GM19438 (cell line): ENCODE data around the gene TSPAN5.

Experiments
- ATAC-seq: cut with Tn5 transposase; IDR thresholded peaks from one replicate; pipeline ENCODE4 v1.9.1; 2021; ENCODE audit warnings: low read depth; ENCODE audit not compliant: unreplicated experiment

Gene TSPAN5

GRCh38 chr4:98673978-98674377 lies 15.6 kb upstream of the TSPAN5 start:
- no peak for ATAC-seq

DNA sequence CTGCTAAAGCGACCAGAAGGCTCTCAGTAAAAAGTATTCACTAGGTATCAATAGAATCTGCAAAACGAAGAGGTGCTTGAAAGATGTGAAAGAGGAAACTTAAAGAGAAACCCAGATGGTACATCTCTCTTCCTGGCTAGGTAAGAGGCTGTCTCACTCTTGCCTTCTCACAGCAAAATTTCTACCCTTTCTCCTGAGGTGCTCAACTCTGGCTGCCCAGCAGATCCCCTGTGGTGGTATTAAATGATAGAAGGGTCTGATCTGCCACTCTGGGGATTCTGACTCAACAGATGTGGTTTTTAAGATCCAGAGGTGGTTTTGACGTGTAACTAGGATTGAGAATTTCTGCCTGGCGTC lies 14.9 kb upstream of the TSPAN5 start:
- no peak for ATAC-seq

DNA sequence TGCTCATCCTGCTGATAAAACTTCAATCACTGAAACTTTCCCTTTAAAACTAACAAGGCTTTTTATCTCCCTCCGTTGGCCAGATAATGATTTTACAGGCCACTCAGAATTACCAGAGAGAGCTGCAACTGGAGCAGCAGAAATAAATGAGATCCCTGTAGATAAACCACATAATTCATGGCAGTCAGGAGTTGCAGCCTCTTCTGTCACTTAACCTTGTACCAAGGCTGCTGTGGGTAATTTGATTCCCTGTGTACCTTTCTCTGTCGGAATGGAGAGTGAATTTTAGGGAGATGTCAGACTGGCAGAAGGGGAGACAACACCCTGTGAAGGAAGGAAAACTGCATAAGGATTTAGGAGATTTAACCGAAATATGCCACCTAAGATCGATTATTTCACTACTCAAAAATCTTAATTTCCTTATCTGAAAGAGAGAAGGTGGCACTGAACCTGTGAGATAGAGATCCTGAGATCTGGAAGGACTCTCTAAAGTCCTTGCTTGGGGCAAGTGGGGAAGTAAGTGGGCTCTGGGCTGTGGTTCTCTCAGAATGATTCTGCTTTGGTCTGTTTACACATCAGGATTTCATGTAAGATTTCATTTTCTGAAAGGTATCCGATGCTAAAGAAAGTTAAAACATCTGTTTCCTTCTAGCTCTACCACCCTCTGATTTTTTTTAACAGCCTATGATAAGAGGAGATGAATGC lies 14.3 kb upstream of the TSPAN5 start:
- ATAC-seq = no peak

GRCh38 chr4:98671131-98671530 lies 12.7 kb upstream of the TSPAN5 start:
- ATAC-seq = no peak

GRCh38 chr4:98670186-98670585 lies 11.8 kb upstream of the TSPAN5 start:
- ATAC-seq = no peak

GRCh38 chr4:98669577-98669976 lies 11.2 kb upstream of the TSPAN5 start:
- no peak for ATAC-seq

GRCh38 chr4:98664959-98665358 lies 6.5 kb upstream of the TSPAN5 start:
- no peak for ATAC-seq

- ATAC-seq = peak; percentile 70
Observed at GRCh38 chr4:98663226-98664006, 5.0 kb upstream of the TSPAN5 start.

DNA sequence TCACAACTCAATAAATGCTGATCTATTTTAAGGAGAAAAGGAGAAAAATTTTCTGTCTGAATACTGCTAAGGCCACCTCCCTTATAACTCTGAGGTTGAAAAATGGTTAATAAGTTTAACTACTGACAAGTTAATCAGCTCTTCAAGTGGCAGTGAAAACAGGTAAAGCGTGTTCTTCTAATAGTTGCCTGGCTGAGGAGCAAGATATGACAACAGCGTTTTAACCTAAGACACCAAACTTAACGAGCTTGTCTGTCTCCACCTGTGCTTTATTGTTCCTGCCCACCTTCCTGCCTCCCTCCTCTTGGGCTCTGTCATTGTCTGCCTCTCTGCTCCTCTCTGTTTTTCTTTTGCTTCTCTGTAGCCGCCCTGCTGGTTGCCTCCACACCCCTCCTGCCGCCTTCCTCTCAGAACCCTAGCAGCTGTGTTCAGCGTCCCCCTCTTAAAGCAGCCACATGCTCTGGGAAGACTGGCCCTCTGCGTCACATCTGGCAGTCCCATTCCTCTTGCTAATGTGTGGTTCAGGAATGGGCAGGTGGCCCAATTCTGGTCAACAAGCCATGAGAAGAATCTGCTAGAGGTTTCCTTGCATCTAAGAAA lies 4.3 kb upstream of the TSPAN5 start:
- ATAC-seq = peak; percentile 17

DNA sequence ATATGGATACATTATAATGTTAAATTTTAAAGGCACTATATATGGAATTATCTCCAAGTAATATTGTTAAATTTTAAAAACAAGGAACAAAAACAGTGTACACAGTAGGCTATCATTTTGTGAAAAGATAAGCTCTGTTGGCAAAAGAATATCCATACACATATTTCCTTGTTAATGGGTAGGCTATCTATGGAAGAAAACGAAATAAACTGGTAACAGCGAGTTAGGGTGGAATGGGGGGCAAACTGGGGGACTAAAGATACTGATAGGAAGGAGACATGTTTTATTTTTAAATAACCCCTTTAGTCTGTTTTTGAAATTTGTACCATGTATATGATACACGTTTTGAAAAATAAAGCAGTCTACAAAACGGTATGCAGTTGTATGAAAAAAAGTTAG lies 3.6 kb upstream of the TSPAN5 start:
- no peak for ATAC-seq

- ATAC-seq = no peak
Observed at GRCh38 chr4:98661371-98662054, 3.1 kb upstream of the TSPAN5 start.

DNA sequence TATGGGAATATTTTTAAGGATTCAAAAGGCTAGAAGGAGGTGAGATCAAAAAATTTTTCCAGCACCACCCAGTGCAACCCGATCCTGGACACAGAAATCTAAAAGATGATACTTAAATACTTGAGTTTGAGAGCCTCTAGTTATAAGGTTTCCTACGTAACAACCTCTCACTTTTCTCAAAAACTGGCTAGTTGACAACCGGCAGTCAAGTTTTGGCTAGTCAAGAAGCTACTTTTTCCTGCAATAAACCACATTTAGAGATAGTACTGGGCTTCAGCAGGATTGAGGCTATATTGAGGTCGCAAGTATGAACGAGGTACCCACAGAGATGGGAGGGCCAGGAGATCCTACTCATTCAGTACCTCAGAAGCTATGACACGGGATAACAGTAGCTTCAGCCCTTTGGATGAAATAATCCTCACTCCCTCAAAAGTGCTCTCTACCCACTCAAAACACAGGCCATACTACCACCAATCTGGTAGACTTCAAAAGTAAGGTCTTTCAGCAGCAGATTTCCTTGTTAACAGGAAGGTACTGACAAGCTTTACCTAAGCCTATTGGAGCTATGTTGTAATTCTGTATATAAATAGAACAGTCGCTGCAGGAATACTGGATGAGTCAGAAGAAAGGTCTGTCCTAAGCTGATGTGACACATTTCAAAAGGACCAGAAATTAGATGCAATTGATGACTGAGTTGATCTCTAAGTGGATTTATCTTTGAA lies 1.5 kb upstream of the TSPAN5 start:
- ATAC-seq = no peak

DNA sequence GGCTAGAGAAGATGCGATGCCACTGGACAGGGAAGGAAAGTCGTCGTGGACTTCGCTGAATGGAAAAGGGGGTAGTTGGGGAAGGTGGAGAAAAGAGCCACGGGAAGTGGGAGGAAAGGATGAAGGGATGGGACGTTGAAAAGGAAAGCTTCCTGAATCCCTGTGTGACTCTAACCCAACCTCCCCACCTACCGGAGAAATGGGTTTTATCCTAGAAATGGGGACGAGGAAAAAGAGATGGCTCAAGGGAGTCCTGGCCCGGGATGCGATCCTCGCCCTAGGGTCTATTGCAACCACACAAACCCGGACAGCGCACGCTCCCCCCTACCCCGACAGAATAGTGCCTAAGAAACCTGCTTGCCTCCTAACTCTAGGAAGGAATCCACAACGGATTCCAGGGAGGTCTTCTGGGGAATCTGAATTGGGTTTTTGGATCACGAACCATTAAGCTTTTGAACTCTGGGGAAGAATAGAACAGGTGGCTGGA lies 738 bp upstream of the TSPAN5 start:
- no peak for ATAC-seq

- ATAC-seq = peak; percentile 13
Observed at GRCh38 chr4:98657531-98658286, 702 bp downstream of the TSPAN5 start.

GRCh38 chr4:98656886-98657285 lies 1.5 kb downstream of the TSPAN5 start:
- ATAC-seq = no peak

- no peak for ATAC-seq
Observed at GRCh38 chr4:98656443-98656842, 2.0 kb downstream of the TSPAN5 start.

DNA sequence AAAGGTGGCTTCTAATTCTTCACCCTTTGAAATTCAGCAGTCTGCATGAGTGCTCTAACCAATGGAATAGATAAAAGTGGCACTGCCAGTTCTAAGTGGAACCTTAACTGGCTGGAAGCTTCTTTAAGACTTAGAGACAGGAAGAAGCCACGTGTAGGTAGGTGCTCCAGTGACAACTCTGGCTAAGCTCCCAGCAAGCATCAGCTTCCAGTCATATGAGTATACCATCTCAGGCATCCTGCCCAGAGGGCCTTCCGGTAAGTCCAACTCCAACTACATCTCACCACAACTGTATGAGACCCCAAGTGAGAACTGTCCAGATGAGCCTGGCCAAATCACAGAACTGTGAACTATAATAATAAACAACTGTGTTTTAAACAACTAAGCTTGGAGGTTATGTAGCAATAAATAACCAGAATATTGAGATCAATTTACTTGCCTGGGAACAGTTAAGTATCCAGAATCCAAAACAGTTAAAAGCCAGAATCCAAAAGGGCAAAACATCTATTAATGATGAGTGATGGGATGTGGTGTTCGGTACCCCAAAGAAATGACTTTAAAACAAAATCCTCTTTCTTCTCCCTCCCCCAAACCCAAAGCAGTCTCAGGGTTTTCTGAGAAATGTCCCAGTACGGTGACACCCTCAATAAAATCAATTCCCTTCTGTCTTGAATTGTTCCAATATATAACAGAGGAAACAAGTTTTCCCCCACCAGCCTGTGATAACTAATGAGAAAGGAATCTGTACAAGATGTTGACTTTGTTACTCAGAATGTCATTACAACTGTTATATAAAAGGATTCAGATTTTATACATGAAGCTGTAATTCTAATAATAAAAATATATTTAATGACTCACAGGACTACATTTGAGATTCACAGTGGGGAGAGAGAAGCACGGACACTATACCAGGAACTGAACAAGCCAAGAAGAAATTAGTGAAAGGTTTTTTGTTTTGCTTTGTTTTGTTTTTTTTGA lies 4.2 kb downstream of the TSPAN5 start:
- no peak for ATAC-seq

DNA sequence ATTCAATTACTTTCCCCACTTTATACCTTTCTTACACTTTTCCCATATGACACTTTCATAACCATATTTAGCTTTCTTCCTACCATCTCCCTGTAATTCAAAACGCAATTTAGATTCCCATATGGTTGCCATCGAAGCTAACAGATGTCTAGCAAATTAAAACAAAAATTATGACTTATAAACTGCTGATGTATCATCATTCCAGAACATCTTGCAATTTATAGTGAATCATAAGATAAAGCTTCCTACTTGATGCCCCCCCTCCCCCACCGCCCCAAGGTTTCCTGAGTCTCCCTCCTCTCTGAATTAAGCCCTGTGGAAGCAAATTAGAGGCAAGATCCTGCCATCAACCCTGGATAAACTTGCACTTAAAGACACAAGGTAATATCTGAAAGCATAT lies 5.4 kb downstream of the TSPAN5 start:
- no peak for ATAC-seq

GRCh38 chr4:98648602-98649001 lies 9.8 kb downstream of the TSPAN5 start:
- ATAC-seq = no peak
